Measurements from ENCODE around the gene CABP4.

CABP4 gene

GRCh38 chr11:67455054-67455453, at the start of gene CABP4:
CABP4 (plus strand) TSS chr11:67455354; CDS start chr11:67455424, 70 bp downstream.
- DNase-seq (ENCODE audit: low read depth), result no peak

- no peak for DNase-seq (ENCODE audit: low read depth)
Measured at GRCh38 chr11:67405688-67406339, 49.3 kb upstream of the CABP4 start.

GRCh38 chr11:67406420-67406968, 48.7 kb upstream of the CABP4 start:
- DNase-seq (ENCODE audit: low read depth), result no peak

- no peak for DNase-seq (ENCODE audit: low read depth)
Measured at GRCh38 chr11:67406969-67407687, 48.0 kb upstream of the CABP4 start.

GRCh38 chr11:67407688-67408163, 47.4 kb upstream of the CABP4 start:
- no peak for DNase-seq (ENCODE audit: low read depth)

GRCh38 chr11:67408437-67409200, 46.5 kb upstream of the CABP4 start:
- no peak for DNase-seq (ENCODE audit: low read depth)

- DNase-seq (ENCODE audit: low read depth), result no peak
Measured at GRCh38 chr11:67409261-67409666, 45.9 kb upstream of the CABP4 start.

GRCh38 chr11:67409781-67410368, 45.3 kb upstream of the CABP4 start:
- DNase-seq (ENCODE audit: low read depth), result no peak

- no peak for DNase-seq (ENCODE audit: low read depth)
Measured at GRCh38 chr11:67410369-67410831, 44.8 kb upstream of the CABP4 start.

GRCh38 chr11:67410984-67411784, 44.0 kb upstream of the CABP4 start:
- no peak for DNase-seq (ENCODE audit: low read depth)

GRCh38 chr11:67411785-67412152, 43.4 kb upstream of the CABP4 start:
- no peak for DNase-seq (ENCODE audit: low read depth)

GRCh38 chr11:67412495-67413179, 42.5 kb upstream of the CABP4 start:
- DNase-seq (ENCODE audit: low read depth), result no peak

GRCh38 chr11:67413266-67413849, 41.8 kb upstream of the CABP4 start:
- DNase-seq (ENCODE audit: low read depth), result no peak

- DNase-seq (ENCODE audit: low read depth), result no peak
Measured at GRCh38 chr11:67415501-67416304, 39.5 kb upstream of the CABP4 start, which contains the start of gene CARNS1. CARNS1 (plus strand) TSS chr11:67415678; CDS start chr11:67416200, 522 bp downstream.

- no peak for DNase-seq (ENCODE audit: low read depth)
Measured at GRCh38 chr11:67416416-67417335, 38.5 kb upstream of the CABP4 start.

GRCh38 chr11:67417425-67417824, 37.7 kb upstream of the CABP4 start:
- no peak for DNase-seq (ENCODE audit: low read depth)

GRCh38 chr11:67418476-67419281, 36.5 kb upstream of the CABP4 start:
- DNase-seq (ENCODE audit: low read depth), result no peak

All from stimulated activated CD8-positive, alpha-beta memory T cell treated with anti-CD3 and anti-CD28 coated beads, Interleukin-15, amount 100 ng/mL, for 24 hours (primary cell).